CD4-positive, alpha-beta T cell treated with Interleukin-17A for 1 hour (primary cell): ENCODE results near the gene RSPO4.

Experiments used
- DNase-seq: peaks from one replicate; pipeline ENCODE4 v3.0.0-alpha.2; 2020

Gene RSPO4

GRCh38 chr20:940926-941325, 61.2 kb downstream of the RSPO4 start:
- no peak for DNase-seq

- no peak for DNase-seq
Observed at GRCh38 chr20:939606-940005, 62.5 kb downstream of the RSPO4 start.

- DNase-seq, result no peak
Observed at GRCh38 chr20:934186-934840, 67.8 kb downstream of the RSPO4 start.

GRCh38 chr20:933029-933428, 69.1 kb downstream of the RSPO4 start:
- no peak for DNase-seq

GRCh38 chr20:931401-931800, 70.7 kb downstream of the RSPO4 start:
- no peak for DNase-seq

- DNase-seq, result no peak
Observed at GRCh38 chr20:926670-927069, 75.4 kb downstream of the RSPO4 start.

- no peak for DNase-seq
Observed at GRCh38 chr20:925516-925915, 76.6 kb downstream of the RSPO4 start.

- no peak for DNase-seq
Observed at GRCh38 chr20:924639-925038, 77.5 kb downstream of the RSPO4 start.

GRCh38 chr20:922781-923180, 79.3 kb downstream of the RSPO4 start:
- no peak for DNase-seq

GRCh38 chr20:921068-921467, 81.0 kb downstream of the RSPO4 start:
- no peak for DNase-seq

GRCh38 chr20:920311-920710, 81.8 kb downstream of the RSPO4 start:
- no peak for DNase-seq

GRCh38 chr20:919491-919916, 82.6 kb downstream of the RSPO4 start:
- no peak for DNase-seq

- DNase-seq, result no peak
Observed at GRCh38 chr20:917416-917815, 84.7 kb downstream of the RSPO4 start.

- no peak for DNase-seq
Observed at GRCh38 chr20:916825-917224, 85.3 kb downstream of the RSPO4 start.

GRCh38 chr20:916125-916799, 85.8 kb downstream of the RSPO4 start, which contains the start of gene ANGPT4:
TSS of gene ANGPT4 (minus strand) at chr20:916334. CDS start at chr20:916214, 120 bp downstream.
- no peak for DNase-seq

GRCh38 chr20:914727-915498, 87.2 kb downstream of the RSPO4 start:
- no peak for DNase-seq

GRCh38 chr20:913306-913849, 88.7 kb downstream of the RSPO4 start:
- DNase-seq, result no peak

GRCh38 chr20:911882-912600, 90.1 kb downstream of the RSPO4 start:
- DNase-seq, result peak; percentile 13

GRCh38 chr20:910870-911770, 91.0 kb downstream of the RSPO4 start:
- no peak for DNase-seq

- no peak for DNase-seq
Observed at GRCh38 chr20:910132-910869, 91.8 kb downstream of the RSPO4 start.

GRCh38 chr20:909641-910040, 92.5 kb downstream of the RSPO4 start:
- no peak for DNase-seq
